ENCODE results near the gene FHIT. TPM values are rescaled to one million over a fixed set of nuclear protein-coding genes. Genes with fewer than 3 reads are reported as not detected.
"Not testable (repeated sequence)": the region's sequence is repeated elsewhere in the genome, so short reads cannot be mapped to it uniquely, and the experiment has no call there.

FHIT gene
- total and polyA plus RNA-seq, 7 donors, result 0.98 to 10.4 (median 4.0) TPM

DNA sequence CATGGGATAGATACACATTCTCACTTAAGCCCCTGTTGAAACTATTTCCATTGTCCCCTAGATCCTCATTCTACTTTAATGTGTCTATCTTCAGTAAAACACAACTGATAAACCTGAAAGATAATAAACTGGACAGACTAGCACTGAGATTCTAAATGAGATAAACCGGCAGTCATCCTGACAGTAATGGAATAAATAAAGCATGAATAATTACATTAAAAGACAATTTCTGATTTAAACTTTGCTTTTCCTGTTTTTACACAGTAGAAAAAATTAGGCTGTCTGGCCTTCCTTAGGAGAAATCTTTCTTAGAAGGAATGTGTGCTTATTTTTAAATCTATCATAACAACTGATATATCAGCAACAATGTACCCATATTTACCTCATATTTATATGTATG is 232.4 kb downstream of the FHIT start:
- H3K4me3 ChIP-seq, result no peak overlapping the region
- H3K9me3 ChIP-seq, result no peaks in the 10 kb centered on the region
- ATAC-seq (no peak), DNase-seq (no peak)
- H3K4me1 ChIP-seq, result no peaks in the 10 kb centered on the region
- WGBS, 3 donors, result 88 to 96% (median 89%) methylated on average over 1 of the region's 1 CpG
- no peak overlapping the region for H3K27ac ChIP-seq
- no peaks in the 10 kb centered on the region for H3K27me3 ChIP-seq (ENCODE audit: insufficient read depth in 3 of 3, low read length in 2 of 3)
- no peaks in the 10 kb centered on the region for H3K36me3 ChIP-seq (ENCODE audit: insufficient read depth in 1 of 2, low read depth in 1 of 2)
- intact Hi-C loops (cut with DNase I), result no loop called here
- TF ChIP-seq, protein P1, sequence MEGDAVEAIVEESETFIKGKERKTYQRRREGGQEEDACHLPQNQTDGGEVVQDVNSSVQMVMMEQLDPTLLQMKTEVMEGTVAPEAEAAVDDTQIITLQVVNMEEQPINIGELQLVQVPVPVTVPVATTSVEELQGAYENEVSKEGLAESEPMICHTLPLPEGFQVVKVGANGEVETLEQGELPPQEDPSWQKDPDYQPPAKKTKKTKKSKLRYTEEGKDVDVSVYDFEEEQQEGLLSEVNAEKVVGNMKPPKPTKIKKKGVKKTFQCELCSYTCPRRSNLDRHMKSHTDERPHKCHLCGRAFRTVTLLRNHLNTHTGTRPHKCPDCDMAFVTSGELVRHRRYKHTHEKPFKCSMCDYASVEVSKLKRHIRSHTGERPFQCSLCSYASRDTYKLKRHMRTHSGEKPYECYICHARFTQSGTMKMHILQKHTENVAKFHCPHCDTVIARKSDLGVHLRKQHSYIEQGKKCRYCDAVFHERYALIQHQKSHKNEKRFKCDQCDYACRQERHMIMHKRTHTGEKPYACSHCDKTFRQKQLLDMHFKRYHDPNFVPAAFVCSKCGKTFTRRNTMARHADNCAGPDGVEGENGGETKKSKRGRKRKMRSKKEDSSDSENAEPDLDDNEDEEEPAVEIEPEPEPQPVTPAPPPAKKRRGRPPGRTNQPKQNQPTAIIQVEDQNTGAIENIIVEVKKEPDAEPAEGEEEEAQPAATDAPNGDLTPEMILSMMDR (IDR thresholded peaks at IDR 0.05), result no peak

DNA sequence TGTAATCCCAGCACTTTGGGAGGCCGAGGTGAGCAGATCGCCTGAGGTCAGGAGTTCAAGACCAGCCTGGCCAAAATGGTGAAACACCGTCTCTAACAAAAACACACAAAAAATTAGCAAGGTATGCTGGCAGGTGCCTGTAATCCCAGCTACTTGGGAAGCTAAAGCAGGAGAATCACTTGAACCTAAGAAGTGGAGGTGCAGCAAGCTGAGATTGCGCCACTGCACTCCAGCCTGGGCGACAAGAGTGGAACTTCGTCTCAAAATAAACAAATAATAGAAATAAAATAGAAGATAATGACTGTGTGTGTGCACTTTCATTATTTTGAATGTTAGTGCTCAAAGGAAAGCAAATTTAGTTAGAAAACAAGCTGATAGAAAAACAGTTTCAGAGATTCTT is 234.2 kb downstream of the FHIT start:
- H3K36me3 ChIP-seq (ENCODE audit: insufficient read depth in 1 of 2, low read depth in 1 of 2); H3K27me3 ChIP-seq (ENCODE audit: insufficient read depth in 3 of 3, low read length in 2 of 3); ATAC-seq; H3K4me3 ChIP-seq; H3K9me3 ChIP-seq; H3K4me1 ChIP-seq; H3K27ac ChIP-seq; DNase-seq; intact Hi-C loops (cut with DNase I): not testable (repeated sequence)
- 95 to 97% (median 96%) methylated on average over 6 of the region's 6 CpGs for WGBS, 3 donors

DNA sequence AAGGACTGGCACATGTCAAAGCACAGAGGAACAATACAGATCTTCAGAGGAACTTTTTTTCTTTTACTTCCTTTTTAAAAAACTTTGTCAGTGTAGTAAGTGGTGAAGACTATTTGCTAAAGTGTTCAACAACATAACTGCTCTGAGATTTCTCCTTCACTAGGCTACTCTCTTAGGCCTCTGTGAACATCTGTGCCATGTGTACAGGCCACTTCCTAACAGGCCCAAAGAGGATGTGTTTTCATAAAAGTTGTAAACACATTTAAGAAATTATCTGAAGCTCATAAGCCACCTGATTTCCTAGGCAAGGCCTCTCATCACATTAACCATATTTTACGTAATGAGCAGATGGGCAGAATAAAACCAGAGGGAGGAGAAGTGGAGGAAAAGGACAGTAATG is 235.4 kb downstream of the FHIT start:
- Histone ChIP-seq H3K4me1 (no peaks in the 10 kb centered on the region), H3K4me3 (no peak overlapping the region), H3K27ac (no peak overlapping the region), H3K36me3 (ENCODE audit: insufficient read depth in 1 of 2, low read depth in 1 of 2) (no peaks in the 10 kb centered on the region), H3K27me3 (ENCODE audit: insufficient read depth in 3 of 3, low read length in 2 of 3) (no peaks in the 10 kb centered on the region), H3K9me3 (no peaks in the 10 kb centered on the region)
- intact Hi-C loops (cut with DNase I), result no loop called here
- WGBS, 3 donors, result 78 to 93% (median 90%) methylated on average over 1 of the region's 1 CpG
- TF ChIP-seq, protein P1 (IDR thresholded peaks at IDR 0.05), result no peak
- DNase-seq (no peak), ATAC-seq (no peak)

DNA sequence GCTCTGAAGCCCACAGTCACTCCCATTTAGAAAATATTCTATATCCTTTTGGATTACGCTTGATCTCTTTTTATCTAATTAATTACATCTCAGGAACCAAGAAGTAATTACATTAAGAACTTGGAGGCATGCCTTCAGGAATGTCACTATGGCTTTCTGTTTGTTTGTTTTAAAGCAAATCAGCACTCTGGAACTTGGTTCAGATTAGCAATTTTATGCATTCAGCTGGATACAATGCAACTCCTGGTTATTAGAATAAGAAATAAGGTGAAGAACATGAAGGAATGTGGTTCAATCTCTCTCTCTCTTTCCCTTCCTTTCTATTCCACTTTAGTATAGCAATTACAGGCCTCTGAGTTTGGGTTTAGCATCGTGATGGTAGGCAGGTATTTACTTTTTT is 235.8 kb downstream of the FHIT start:
- H3K36me3 ChIP-seq (ENCODE audit: insufficient read depth in 1 of 2, low read depth in 1 of 2), result no peaks in the 10 kb centered on the region
- H3K4me3 ChIP-seq, result no peak overlapping the region
- H3K9me3 ChIP-seq, result no peaks in the 10 kb centered on the region
- no peaks in the 10 kb centered on the region for H3K4me1 ChIP-seq
- H3K27ac ChIP-seq, result no peak overlapping the region
- TF ChIP-seq, protein P1 (IDR thresholded peaks at IDR 0.05), result no peak
- no peaks in the 10 kb centered on the region for H3K27me3 ChIP-seq (ENCODE audit: insufficient read depth in 3 of 3, low read length in 2 of 3)
- DNase-seq (no peak), ATAC-seq (no peak)
- 76 to 85% (median 79%) methylated on average over 2 of the region's 2 CpGs for WGBS, 3 donors
- intact Hi-C loops (cut with DNase I), result no loop called here

DNA sequence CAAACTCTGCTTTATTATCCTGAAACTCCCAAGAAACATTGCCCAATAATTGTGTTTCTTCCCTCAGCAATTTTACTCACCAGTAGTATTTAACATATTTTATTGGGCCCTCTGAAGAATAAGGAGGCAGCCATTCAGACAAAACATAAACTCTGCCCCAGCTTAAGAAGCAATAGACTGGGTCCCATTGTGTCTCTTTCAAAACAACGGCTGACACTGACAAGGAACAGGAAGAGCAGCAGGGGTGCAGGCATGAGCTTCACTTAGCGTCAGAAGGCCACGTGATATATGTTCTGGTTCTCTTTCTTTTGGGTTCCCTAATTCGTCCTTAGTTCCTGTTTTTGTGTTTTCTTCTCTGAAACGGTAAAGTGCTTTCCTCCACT is 242.3 kb downstream of the FHIT start:
- TF ChIP-seq, protein P1 (IDR thresholded peaks at IDR 0.05), result no peak
- no peaks in the 10 kb centered on the region for H3K9me3 ChIP-seq
- no peak overlapping the region for H3K4me3 ChIP-seq
- H3K4me1 ChIP-seq, result no peaks in the 10 kb centered on the region
- DNase-seq, result no peak
- H3K27ac ChIP-seq, result no peak overlapping the region
- ATAC-seq, result peak in 1 of 4 donors; percentile 33
- intact Hi-C loops (cut with DNase I), result no loop called here
- WGBS, 3 donors, result 48 to 61% (median 59%) methylated on average over 5 of the region's 5 CpGs
- no peaks in the 10 kb centered on the region for H3K27me3 ChIP-seq (ENCODE audit: insufficient read depth in 3 of 3, low read length in 2 of 3)
- H3K36me3 ChIP-seq (ENCODE audit: insufficient read depth in 1 of 2, low read depth in 1 of 2), result no peaks in the 10 kb centered on the region

All from psoas muscle (tissue), 8 donors.